ENCODE measurements around the gene ADGRG6.
"Not testable (repeated sequence)": the region's sequence is repeated elsewhere in the genome, so short reads cannot be mapped to it uniquely, and the experiment has no call there.

Gene ADGRG6

DNA sequence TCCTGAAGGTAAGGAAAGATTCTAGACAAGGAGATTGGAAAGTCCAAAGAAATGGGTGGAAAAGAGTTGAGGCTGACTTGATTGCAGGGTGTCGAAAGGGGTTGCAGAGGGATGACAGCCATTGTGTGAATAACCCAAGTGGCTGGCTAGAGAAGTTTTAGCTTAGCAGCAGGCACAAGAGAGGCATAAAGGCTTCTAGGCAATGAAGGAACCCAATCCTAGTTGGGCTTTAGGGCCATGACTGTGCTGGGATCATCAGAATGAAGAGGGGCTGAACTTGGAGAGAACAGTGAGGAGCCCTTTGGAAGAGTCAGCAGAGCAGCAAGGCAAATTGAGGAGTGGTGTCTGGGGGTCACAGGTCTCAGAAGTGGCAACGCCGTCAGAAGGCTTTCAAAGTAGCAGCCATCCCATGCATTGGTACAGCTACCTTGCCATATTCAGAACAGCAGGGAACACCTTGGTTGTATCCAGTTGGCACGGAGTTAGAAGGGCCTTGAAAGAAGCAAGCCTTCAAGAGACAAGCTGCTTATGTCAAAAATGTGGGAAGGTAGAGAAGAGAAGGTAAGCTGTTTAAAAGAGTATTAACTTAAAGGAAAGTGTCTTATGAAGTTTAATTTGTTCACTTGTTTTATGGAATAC lies 146.4 kb downstream of the ADGRG6 start:
- Mint-ChIP-seq H3K9me3 (no peaks in the 10 kb centered on the region), H3K27me3 (ENCODE audit: low read depth) (peaks cover 9% of the 10 kb centered on the region), H3K36me3 (ENCODE audit: low read depth) (no peaks in the 10 kb centered on the region)

DNA sequence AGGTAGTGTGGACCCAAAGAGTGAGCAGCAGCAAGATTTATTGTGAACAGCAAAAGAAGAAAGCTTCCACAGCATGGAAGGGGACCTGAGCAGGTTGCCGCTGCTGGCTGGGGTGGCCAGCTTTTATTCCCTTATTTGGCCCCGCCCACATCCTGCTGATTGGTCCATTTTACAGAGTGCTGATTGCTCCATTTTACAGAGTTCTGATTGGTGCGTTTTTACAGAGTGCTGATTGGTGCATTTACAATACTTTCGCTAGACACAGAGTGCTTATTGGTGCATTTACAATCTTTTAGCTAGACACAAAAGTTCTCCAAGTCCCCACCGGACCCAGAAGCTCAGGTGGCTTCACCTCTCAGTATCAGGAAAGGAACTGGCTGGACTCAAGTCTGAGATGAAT lies 149.0 kb downstream of the ADGRG6 start:
- H3K9me3 Mint-ChIP-seq; H3K27ac Mint-ChIP-seq; H3K27me3 Mint-ChIP-seq (ENCODE audit: low read depth); H3K4me1 Mint-ChIP-seq (ENCODE audit: low read depth); H3K4me3 Mint-ChIP-seq; H3K36me3 Mint-ChIP-seq (ENCODE audit: low read depth): not testable (repeated sequence)

More for the DNA sequence above, 146.4 kb downstream of the ADGRG6 start:
- Mint-ChIP-seq H3K27ac (no peak overlapping the region), H3K4me1 (ENCODE audit: low read depth) (no peaks in the 10 kb centered on the region), H3K4me3 (no peak overlapping the region)

DNA sequence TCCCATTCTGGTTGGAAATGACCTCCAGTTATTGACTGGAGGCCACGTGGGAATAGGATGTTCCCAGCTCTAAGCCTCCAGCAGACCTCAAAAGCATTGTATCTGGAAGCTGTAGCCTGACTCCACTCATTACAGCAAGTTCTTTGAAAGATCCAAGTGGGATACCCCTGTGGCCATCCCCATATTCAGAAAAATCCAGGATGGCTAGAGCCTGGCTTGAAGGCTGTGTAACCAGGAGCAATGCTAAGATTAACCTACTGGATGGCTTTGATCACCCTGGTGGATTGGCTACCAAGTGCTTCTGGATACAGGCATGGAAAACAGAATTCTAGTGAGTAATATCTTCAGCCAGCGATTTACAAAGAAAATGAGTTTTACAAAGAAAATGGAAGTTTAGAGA lies 151.2 kb downstream of the ADGRG6 start:
- Mint-ChIP-seq H3K4me1 (ENCODE audit: low read depth) (no peaks in the 10 kb centered on the region), H3K36me3 (ENCODE audit: low read depth) (no peaks in the 10 kb centered on the region), H3K4me3 (no peak overlapping the region), H3K27me3 (ENCODE audit: low read depth) (peaks cover 3% of the 10 kb centered on the region), H3K27ac (no peak overlapping the region), H3K9me3 (no peaks in the 10 kb centered on the region)

DNA sequence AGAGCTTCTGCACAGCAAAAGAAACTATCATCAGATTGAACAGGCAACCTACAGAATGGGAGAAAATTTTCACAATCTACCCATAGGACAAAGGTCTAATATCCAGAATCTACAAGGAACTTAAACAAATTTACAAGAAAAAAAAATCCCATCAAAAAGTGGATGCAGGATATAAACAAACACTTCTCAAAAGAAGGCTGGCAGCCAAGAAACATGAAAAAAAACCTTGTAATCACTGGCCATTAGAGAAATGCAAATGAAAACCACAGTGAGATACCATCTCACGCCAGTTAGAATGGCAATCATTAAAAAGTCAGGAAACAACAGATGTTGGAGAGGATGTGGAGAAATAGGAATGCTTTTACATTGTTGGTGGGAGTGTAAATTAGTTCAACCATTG lies 152.4 kb downstream of the ADGRG6 start:
- H3K4me3 Mint-ChIP-seq; H3K9me3 Mint-ChIP-seq; H3K36me3 Mint-ChIP-seq (ENCODE audit: low read depth); H3K27ac Mint-ChIP-seq; H3K4me1 Mint-ChIP-seq (ENCODE audit: low read depth); H3K27me3 Mint-ChIP-seq (ENCODE audit: low read depth): not testable (repeated sequence)

DNA sequence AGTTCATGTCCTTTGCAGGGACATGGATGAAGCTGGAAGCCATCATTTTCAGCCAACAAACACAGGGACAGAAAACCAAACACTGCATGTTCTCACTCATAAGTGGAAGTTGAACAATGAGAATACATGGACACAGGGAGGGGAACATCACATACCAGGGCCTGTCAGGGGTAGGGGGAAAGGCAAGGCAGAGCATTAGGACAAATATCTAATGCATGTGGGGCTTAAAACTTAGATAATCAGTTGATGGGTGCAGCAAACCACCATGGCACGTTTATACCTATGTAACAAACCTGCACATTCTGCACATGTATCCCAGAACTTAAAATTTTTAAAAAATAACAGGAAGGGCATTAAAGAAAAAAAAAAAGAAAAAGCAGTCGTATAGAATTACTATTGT lies 153.0 kb downstream of the ADGRG6 start:
- not testable (repeated sequence) for H3K27me3 Mint-ChIP-seq (ENCODE audit: low read depth); H3K9me3 Mint-ChIP-seq; H3K4me1 Mint-ChIP-seq (ENCODE audit: low read depth); H3K36me3 Mint-ChIP-seq (ENCODE audit: low read depth); H3K4me3 Mint-ChIP-seq; H3K27ac Mint-ChIP-seq

DNA sequence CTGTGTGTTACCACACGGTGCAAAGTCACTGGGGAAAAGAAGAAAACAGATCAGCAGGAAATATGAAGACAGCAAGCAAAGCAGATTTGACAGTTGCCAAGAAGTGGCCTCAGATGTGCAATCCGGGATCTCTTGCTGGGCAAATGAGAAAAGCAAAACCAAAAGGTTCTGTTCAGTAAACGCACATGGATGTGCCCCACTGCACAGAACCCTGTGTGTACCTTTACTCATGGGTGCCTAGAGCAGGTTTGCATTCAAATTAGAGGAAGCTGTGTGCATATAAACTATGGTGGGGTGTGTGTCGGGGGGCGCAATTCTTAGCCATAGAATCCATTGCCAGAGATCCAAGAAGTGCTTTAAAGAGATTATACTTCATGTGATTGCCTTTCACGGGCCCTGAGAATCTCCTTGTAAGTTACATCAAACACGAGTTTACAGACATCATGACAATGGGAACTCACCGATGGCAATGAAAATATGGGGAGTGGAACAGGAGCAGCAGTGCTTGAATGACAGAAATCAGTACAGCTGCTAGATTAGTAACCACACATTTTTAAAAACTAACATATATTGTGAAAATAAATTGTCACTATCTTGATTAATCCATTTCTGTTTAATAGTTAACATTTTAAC lies 154.3 kb downstream of the ADGRG6 start:
- Mint-ChIP-seq H3K36me3 (ENCODE audit: low read depth) (no peaks in the 10 kb centered on the region), H3K4me1 (ENCODE audit: low read depth) (no peaks in the 10 kb centered on the region), H3K9me3 (peaks cover 3% of the 10 kb centered on the region), H3K27ac (no peak overlapping the region), H3K27me3 (ENCODE audit: low read depth) (peaks cover 3% of the 10 kb centered on the region), H3K4me3 (no peak overlapping the region)

DNA sequence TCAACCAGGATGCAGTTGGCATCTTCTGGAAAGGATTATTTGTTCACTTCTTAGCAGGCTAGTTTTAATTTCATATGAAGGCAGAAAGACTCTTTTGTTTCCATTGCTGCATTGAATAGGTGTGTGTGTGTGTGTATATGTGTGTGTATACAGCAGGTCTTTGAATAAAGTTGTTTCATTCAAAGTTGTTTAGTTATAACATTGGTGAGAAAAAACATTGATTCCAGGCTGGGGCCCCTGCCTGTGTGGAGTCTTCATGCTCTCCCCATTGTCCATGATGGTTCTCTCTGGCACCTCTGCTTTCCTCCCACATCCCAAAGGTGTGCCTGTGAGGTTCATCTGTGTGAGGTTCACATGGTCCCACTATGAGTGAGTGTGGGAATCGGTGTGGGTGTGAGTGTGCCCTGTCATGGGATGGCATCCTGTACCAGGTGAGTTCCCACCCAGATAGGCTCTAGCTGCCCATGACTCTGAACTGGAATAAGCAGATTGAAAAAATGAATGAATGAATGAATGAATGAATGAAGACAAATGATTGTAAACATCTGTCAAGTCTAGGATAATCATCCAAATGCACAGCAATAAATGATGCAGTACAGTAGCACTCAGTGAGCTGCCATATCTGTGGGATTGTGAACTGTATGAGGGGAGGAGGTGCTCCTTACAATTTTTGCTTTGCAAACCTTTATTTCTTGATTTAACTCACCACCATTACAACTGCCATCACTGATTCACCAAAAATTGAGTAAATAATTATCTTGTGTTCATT lies 156.0 kb downstream of the ADGRG6 start:
- Mint-ChIP-seq H3K27me3 (ENCODE audit: low read depth) (peaks cover 3% of the 10 kb centered on the region), H3K9me3 (peaks cover 17% of the 10 kb centered on the region), H3K4me1 (ENCODE audit: low read depth) (no peaks in the 10 kb centered on the region), H3K4me3 (no peak overlapping the region), H3K36me3 (ENCODE audit: low read depth) (no peaks in the 10 kb centered on the region), H3K27ac (no peak overlapping the region)

DNA sequence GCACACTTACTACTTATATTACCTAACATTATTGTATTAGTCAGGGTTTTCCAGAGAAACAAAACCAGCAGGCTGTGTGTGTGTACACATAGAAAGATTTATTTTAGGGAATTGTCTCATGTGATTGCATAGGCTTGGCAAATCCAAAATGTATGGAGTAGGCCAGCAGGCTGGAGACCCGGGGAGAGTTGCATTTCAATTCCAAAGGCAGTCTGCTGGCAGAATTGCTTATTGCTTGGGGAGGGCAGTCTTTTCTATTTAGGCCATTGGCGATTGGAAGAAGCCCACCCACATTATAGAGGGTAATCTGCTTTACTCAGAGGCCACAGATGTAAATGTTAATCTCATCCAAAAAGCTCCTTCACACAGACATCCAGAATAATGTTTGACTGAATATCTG lies 157.0 kb downstream of the ADGRG6 start:
- Mint-ChIP-seq H3K27me3 (ENCODE audit: low read depth) (peaks cover 3% of the 10 kb centered on the region), H3K9me3 (peaks cover 23% of the 10 kb centered on the region)

DNA sequence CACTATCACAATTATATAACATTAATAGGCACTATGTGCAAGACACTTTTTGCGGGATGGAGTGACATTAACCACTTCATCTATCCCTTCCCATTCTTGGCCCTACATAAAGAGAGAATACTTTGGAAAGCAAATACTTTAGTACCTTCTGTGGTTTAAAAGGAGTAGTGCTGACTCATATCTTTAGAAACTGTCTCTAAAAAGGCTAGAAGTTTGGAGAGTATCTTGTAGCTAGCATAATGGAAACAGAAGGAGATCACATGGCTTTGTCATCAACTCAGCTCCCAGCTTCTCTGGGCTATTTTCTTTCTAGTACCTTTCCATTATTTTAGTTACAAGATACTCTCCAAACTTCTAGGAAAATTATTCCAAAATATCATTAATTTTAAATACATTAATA lies 157.5 kb downstream of the ADGRG6 start:
- Mint-ChIP-seq H3K27me3 (ENCODE audit: low read depth) (peaks cover 2% of the 10 kb centered on the region), H3K9me3 (peaks cover 23% of the 10 kb centered on the region), H3K4me3 (no peak overlapping the region), H3K4me1 (ENCODE audit: low read depth) (no peaks in the 10 kb centered on the region), H3K36me3 (ENCODE audit: low read depth) (no peaks in the 10 kb centered on the region), H3K27ac (no peak overlapping the region)

More for the DNA sequence above, 157.0 kb downstream of the ADGRG6 start:
- no peaks in the 10 kb centered on the region for H3K36me3 Mint-ChIP-seq (ENCODE audit: low read depth)
- no peak overlapping the region for H3K27ac Mint-ChIP-seq
- no peak overlapping the region for H3K4me3 Mint-ChIP-seq
- no peaks in the 10 kb centered on the region for H3K4me1 Mint-ChIP-seq (ENCODE audit: low read depth)

DNA sequence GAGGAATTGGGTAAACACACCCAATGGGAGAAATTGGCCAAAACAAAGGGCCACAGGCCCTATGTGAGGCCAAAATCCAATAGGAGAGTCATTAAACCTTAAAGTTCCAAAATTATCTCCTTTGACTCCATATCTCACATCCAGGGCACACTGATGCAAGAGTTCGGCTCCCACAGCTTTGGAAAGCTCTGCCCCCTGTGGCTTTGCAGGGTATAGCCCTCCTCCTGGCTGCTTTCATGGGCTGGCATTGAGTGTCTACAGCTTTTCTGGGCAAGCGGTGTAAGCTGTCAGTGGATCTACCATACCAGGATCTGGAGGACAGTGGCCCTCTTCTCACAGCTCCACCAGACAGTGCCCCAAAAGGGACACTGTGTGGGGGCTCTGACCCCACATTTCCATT lies 160.5 kb downstream of the ADGRG6 start:
- H3K4me3 Mint-ChIP-seq, result no peak overlapping the region
- peaks cover 23% of the 10 kb centered on the region for H3K9me3 Mint-ChIP-seq
- H3K4me1 Mint-ChIP-seq (ENCODE audit: low read depth), result no peaks in the 10 kb centered on the region
- no peaks in the 10 kb centered on the region for H3K36me3 Mint-ChIP-seq (ENCODE audit: low read depth)
- H3K27me3 Mint-ChIP-seq (ENCODE audit: low read depth), result no peaks in the 10 kb centered on the region
- no peak overlapping the region for H3K27ac Mint-ChIP-seq

DNA sequence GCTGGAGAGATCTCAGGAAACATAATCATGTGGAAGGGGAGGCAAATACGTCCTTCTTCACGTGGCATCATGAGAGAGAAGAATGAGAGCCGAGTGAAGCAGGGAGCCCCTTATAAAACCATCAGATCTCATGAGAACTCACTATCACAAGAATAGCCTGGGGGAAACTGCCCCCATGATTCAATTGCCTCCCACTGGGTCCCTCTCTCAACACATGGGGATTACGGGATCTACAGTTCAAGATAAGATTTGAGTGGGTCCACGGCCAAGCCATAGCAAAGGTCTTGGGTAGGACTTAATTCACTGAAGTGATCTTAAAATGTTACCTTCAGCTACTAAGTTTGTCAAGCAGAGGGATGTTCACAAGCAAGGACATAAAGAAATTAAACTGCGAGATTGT lies 162.2 kb downstream of the ADGRG6 start:
- no peak overlapping the region for H3K27ac Mint-ChIP-seq
- no peak overlapping the region for H3K4me3 Mint-ChIP-seq
- H3K9me3 Mint-ChIP-seq, result peaks cover 23% of the 10 kb centered on the region

DNA sequence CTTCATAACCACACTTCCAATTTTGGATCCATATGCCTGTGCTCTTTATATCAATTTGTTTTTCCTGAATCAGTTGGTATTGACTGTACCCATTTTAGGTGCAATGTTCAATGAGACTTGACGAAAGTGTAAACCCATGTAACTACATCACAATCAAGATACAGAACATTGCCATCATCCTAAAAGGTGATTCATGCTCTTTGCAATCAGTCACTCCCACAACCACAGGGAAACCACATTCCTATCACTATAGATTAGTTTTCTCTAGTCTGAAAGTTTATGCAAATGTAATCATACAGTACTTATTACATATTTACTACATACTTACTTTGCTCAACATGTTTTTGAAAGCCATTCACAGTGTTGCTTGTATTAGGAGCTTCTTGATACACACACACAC lies 167.4 kb downstream of the ADGRG6 start:
- Mint-ChIP-seq H3K9me3 (no peaks in the 10 kb centered on the region), H3K36me3 (ENCODE audit: low read depth) (no peaks in the 10 kb centered on the region), H3K27ac (no peak overlapping the region), H3K4me3 (no peak overlapping the region), H3K4me1 (ENCODE audit: low read depth) (no peaks in the 10 kb centered on the region), H3K27me3 (ENCODE audit: low read depth) (no peaks in the 10 kb centered on the region)

More for the DNA sequence above, 162.2 kb downstream of the ADGRG6 start:
- Mint-ChIP-seq H3K27me3 (ENCODE audit: low read depth) (no peaks in the 10 kb centered on the region), H3K4me1 (ENCODE audit: low read depth) (no peaks in the 10 kb centered on the region), H3K36me3 (ENCODE audit: low read depth) (no peaks in the 10 kb centered on the region)

DNA sequence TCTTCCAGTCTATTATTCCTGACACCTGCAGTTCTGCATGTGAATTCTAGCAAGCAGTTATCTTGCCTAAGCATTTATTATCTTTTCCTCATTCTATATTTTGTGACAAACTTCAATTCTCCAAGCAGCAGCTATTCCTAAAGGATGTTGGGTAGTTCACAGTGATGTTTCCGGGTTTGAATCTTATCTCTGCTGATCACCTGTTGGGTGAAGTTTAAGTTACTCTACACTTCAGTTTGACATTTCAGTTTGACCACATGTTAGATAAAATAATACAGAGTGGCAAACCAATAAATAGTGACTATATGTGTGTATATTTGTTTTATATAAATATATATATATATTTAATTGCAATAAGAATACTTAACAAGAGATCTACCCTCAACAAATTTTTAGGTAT lies 168.6 kb downstream of the ADGRG6 start:
- Mint-ChIP-seq H3K27ac (no peak overlapping the region), H3K36me3 (ENCODE audit: low read depth) (no peaks in the 10 kb centered on the region)

DNA sequence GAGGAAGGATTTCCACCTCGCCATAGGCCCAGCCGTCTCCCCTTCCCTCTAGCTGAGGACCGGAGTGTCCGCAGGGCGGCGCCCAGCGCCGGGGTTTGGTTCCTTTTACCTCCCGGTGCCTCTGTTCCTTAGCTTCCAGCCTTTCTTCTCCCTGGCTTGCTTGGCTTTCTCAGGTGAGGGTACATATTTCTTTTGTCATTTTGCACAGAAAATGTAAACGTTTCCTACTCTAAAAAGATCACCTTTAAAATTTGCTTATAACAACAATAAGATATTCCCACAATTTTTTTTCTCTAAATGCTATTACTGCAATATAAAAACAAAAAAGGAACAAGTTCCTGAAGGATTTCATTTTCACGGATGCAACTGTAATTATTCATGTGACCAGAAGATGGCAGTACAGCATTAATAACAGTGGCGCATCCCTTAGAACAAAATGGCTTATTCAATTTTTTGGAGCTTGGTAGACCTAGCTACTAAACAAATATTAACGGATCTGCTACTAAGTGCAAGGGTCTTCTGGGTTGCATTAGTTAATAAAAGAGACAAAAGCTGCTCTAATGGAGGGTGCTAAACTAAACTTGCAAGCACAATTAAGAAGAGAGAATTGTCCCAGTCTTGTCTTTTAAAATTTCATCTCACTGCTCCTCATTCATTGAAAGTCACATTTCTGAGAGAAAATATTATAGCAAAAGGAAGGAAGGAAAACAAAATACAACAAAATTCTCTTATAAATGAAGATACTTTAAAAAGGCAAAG lies 172.9 kb downstream of the ADGRG6 start:
- Mint-ChIP-seq H3K4me1 (ENCODE audit: low read depth) (peaks cover 7% of the 10 kb centered on the region), H3K27me3 (ENCODE audit: low read depth) (peaks cover 5% of the 10 kb centered on the region), H3K36me3 (ENCODE audit: low read depth) (no peaks in the 10 kb centered on the region), H3K9me3 (no peaks in the 10 kb centered on the region), H3K27ac (no peak overlapping the region), H3K4me3 (no peak overlapping the region)

More for the DNA sequence above, 168.6 kb downstream of the ADGRG6 start:
- Mint-ChIP-seq H3K9me3 (no peaks in the 10 kb centered on the region), H3K27me3 (ENCODE audit: low read depth) (peaks cover 5% of the 10 kb centered on the region), H3K4me1 (ENCODE audit: low read depth) (peaks cover 5% of the 10 kb centered on the region), H3K4me3 (no peak overlapping the region)
